Measurements from ENCODE around the gene LYPD1.
"Not testable (repeated sequence)": the region's sequence is repeated elsewhere in the genome, so short reads cannot be mapped to it uniquely, and the experiment has no call there.

LYPD1 gene, protein sequence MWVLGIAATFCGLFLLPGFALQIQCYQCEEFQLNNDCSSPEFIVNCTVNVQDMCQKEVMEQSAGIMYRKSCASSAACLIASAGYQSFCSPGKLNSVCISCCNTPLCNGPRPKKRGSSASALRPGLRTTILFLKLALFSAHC

DNA sequence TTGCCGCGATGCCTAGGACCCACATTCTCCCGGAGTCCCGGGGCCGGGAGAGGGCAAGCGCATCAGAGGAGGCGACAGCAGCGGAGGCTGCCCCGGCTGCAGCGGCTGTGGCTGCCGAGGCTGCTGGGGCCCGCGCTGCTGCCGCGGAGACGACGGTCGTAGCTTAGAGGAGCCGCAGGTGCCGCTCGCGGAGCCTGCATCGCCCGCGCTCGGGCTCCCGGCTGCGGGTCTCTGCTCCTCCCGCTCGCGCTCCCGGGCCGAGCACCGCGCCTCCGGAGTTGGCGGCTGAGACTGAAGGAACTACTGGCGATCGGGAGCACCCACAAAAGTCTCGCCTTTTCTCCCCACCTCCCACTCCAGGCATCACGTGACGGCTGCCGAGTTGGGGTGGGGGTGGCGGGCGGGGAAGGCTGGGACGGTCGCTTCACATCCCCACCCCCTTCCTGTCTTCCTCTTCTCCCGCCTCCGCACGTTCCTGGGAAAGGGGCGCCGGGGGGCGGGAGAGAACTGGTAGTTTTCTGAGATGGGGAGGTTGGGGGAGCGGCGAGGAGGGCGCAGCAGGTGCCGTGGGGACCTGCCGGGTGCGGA, at the start of gene LYPD1:
Gene LYPD1 (minus strand): TSS at position 298 of the 588 bp plus-strand sequence. CDS start 273 bp downstream, at position 25.
- no peak for DNase-seq (ENCODE audit: low spot score)

DNA sequence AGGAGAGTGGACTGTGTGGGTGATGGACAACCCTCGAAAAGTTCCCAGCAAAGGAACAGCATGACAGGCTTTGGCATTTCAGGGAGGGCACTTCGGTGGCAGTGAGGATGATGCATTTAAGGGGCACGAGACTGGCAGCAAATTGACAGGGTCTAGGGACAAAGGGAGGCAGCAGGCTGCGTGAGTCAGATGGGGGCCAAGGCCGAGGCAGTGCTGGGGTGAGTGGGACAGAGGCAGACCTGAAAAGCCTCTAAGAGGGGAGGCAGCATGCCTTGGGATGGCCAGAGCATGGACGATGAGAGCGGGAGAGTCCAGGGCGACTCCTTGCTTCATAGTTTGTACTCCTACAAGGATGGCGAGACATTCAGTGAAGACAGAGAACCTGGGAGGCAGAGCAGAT, 49.5 kb upstream of the LYPD1 start:
- no peak for DNase-seq (ENCODE audit: low spot score)

DNA sequence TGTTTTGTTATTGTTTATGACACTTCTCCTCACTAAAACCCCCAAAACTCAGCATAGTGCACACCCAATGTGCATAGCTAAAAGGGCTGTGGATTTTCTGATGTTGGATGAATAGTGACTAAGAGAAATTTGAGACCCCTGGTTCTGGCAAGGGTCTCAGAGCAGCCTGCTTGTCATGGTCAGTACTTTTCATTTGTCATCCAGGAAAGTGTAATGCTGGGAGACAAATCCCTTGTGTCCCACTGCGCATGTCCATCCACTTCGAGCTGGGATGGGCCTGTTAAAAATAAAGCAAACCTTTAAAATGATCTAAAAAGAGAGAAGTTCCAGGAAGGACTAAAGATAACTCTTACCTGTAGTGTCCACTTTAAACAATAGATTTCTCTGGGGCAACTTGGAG, 46.9 kb upstream of the LYPD1 start:
- no peak for DNase-seq (ENCODE audit: low spot score)

DNA sequence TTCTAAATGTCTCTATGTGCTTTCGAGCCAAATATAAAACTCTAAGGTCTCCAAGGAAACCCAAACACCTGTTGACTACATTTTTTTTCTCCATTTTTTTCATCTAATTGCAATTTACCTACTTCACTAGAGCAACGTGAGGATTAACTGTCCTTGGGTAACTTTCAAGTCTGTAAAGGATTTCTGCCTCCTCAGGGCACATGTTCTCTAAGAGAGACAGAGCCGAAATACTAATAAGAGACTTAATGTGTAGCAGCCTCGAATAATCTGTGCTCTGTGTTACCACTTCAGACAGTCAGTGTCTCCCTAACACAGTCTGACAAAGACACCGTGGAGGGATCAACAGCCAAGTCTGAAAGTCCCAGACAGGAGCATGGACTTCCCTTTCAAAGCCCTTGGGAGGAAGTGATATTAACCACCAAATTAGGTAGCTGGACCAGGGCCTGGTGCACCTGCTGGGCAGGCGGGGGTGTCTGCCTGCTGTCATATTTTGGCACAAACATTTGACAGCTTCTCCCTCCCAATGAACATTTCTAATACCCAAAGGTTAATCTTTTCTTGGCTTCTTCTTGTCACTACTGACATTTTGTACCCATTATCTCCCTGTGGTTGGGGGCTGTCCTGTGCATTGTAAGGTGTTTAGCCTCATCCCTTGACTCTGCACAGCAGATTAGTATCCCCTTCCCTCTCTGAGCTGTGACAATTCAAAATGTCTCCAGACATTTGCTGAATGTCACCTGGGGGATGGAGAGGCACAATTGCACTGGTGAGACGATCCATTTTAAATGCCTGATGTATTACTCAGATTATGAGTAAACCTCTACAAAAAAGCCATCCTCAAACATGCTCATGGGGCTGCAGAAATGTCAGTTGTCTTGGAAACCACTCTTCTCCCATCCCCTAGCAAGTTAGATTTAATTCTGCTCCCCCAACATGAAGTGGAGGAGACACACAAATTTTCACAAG, 45.7 kb upstream of the LYPD1 start:
- DNase-seq (ENCODE audit: low spot score) = peak; percentile 12

DNA sequence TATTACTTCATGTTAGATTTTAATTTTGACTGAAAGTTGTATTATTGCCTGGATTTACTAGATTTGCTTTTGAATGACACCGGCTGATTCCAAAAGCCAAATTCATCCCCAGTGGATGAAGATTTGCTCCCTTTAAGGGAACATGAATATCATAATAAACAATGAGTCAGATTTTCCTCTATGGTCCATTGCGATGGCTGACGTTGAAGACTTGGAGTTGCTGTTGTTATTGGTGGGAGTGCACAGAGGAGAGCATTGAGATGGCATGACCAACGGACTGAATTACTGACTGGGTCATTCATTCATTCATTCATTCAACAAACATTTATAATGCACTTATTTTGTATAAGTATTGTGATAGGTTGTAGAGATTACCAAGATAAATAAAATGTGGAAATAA, 33.4 kb upstream of the LYPD1 start:
- DNase-seq (ENCODE audit: low spot score) = peak; percentile 25

DNA sequence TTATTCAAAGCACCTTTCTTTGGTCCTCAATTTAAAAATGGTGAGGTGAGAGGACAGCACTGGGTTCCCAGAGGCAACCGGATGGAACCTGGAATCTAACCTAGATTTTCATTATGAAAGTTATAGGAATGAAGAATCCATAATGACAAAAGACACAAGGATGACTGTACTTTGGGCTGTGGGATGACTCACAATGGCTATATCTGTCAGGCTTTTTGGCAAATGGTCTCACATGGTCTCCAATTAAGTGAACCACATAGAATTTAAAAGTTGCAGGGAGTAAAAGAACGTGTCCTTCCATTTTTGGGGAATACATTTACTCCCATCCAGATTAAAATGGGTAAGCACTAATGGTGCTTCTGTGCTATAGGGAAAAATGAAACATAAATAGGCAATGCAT, 31.8 kb upstream of the LYPD1 start:
- no peak for DNase-seq (ENCODE audit: low spot score)

DNA sequence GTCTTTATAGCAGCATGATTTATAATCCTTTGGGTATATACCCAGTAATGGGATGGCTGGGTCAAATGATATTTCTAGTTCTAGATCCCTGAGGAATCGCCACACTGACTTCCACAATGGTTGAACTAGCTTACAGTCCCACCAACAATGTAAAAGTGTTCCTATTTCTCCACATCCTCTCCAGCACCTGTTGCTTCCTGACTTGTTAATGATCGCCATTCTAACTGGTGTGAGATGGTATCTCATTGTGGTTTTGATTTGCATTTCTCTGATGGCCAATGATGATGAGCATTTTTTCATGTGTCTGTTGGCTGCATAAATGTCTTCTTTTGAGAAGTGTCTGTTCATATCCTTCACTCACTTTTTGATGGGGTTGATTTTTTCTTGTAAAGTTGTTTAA, 29.8 kb upstream of the LYPD1 start:
- DNase-seq (ENCODE audit: low spot score) = not testable (repeated sequence)

DNA sequence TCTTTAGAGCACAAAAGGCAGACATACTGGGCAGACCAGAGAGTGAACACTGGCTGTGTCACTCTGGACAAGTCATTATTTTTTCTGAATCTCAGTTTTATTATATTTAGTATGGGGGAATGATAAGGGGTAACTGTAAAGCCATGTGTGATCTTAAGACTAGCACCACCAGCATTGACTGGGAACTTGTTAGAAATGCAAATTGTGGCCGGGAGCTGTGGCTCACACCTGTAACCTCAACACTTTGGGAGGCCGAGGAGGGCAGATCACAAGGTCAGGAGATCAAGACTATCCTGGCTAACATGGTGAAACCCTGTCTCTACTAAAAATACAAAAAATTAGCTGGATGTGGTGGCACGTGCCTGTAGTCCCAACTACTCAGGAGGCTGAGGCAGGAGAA, 28.3 kb upstream of the LYPD1 start:
- not testable (repeated sequence) for DNase-seq (ENCODE audit: low spot score)

DNA sequence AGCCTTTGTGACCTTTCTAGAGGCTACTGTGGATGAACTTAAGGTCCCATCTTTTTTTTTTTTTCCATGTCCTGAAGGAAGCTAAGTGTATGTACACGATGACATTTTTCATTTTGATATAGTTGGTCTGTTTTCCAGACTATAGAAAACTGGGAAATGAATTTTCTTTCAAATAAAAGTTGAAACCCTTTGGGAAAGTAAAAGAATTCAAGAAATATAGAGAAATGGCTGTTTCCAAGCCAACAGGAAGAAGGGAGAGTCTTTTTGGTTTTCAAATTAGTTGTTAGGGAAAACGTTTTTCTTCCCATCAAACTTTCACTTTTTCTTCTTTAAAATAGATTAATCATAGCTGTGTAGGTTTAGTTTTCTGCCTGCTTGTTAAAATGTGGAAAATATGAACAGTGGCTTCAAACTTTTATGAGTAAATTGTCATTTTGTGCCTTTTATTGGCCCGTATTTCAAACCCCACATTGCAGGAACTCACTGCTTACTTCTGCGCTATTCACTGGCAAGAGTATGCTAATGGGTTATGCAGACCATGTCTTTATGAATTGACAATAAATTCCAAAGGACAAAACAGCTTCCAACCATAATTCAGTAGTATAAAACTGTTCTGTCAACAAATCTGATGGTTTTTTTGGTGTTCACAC, 27.7 kb upstream of the LYPD1 start:
- no peak for DNase-seq (ENCODE audit: low spot score)

DNA sequence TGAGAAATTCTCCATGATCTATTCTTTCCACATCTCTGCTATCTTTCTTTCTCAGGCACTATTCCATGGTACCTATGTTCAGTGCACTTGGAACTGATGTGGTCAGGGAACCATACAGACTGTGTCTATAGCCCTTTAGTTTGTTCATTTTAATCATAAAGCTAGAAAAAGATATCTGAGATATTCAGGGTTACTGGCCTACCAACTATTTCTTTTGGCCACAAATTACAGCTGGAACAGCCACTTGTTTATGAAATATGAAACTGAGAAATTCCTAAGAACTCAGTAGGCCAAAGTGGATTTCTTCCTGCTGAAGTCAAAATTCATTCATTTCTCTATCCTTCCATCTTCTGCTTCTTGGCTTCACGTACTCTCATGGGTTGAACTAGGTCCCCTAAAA, 22.8 kb upstream of the LYPD1 start:
- DNase-seq (ENCODE audit: low spot score) = no peak

DNA sequence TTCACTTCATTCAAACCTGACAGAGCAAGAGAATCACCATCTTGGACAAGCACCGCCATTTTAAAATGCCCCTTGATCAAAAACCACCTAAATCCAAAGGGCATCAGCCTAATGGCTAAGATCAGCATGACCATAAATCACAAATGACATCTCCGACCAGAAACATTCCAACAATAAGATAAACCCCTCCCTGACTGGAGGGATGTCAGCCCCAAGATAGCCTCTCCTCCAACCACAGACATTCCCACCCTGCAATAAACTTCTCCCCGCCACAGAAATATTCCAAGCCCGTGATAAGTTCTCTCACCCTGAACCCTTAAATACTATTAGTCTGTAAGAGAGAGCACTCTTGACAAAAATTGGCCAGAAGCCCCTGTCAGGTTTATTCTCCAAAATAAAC, 21.6 kb upstream of the LYPD1 start:
- no peak for DNase-seq (ENCODE audit: low spot score)

DNA sequence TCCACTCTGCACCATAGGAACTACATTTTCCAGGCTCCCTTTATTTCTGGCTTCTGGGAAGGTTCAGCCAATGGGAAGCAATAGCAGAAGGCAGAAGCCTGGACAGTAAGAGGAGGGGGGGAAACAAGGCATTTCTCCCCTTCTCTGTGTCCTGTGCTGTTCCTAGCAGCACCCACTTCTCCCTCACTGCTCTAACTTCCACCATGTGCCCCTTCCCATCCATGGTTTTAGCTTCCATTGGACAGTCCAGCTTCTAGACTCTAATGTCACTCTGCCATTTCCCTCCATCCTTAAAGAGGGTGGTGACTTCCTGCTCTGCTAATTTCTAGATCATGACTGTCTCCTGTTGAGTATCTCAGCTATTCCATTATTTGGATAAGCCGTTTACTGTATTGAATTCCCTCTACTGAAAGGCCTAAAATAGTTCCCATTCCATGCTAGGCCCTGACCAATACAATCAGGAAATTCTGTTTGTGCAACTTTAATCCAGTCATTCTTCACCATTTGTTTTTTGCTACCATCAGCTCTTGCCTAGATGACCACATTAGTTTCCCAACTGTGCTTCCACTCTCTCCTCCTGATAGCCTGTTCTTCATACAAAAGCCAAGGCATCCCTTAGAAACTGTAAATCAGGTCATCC, 20.8 kb upstream of the LYPD1 start:
- peak; percentile 14 for DNase-seq (ENCODE audit: low spot score)

DNA sequence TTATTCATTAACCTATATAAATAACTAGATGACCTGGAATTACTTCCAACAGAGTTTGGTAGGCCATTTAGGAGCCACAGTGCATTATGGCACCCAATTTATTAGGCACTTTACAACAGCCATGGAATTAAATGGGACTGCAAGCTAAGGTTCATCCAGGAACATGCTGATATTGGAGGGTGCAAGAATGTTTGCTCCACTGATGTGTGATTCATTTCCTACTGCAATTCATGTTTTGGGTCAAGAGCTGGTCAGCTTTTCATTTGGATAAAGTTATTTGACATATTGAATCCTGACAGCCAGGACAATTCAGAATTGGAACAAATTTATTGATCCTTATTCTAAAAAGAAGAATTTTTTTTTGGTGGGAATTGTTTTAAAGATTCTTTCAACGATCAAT, 11.8 kb upstream of the LYPD1 start:
- no peak for DNase-seq (ENCODE audit: low spot score)

DNA sequence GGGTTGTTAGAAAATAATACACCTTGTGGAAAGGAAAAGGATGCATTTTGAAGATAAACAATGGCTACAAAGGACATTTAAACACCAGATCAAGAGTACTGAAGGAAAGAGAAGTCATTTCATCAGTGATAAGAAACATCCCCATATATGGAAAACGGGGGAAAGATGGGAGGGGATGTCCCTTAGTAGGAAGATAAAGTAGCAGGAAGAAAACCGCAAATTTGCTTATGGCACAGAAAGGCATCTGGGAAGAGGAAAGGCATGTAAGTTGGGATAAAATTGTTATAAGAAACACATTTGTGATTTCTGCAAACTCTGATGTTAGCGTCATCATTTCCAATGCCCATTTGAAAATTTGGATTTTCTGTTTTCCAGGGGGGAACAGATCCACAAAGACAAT, 10.5 kb upstream of the LYPD1 start:
- DNase-seq (ENCODE audit: low spot score) = no peak

DNA sequence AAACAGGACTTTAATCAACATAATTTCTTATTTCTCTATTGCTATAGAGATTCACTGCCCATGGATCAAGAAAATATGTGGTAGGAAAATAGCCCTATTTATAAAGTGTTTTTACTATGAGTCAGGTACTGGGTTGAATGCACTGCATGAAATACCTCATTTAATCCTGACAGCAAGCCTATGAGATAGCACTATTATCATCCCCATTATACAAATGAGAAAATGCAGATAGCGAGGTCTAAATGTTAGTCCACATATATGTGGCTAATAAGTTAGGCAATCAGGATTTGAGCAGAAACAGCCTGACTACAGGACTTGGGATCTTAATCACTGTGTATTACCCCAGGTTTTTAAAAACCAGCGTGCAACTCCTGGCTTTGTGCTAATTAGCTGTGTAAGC, 8.5 kb upstream of the LYPD1 start:
- DNase-seq (ENCODE audit: low spot score) = no peak

DNA sequence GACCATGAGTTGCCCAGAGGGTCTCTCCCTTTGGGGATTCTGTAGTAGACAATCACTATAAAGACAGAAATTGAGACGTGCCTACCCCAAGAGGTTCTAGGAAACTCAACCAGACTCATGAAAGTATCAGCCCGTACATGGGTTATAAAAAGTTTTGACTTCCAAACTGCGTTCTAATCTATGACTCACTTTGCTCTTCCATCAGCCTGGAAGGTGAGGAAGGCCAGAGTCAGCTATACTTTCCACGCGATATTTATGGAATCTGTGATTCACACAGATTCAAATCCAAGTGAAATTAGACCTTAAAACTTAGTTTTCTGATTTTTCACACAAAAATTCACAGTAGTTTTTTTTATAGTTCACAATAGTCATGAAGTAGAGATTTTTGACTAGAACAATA, 7.7 kb upstream of the LYPD1 start:
- no peak for DNase-seq (ENCODE audit: low spot score)

DNA sequence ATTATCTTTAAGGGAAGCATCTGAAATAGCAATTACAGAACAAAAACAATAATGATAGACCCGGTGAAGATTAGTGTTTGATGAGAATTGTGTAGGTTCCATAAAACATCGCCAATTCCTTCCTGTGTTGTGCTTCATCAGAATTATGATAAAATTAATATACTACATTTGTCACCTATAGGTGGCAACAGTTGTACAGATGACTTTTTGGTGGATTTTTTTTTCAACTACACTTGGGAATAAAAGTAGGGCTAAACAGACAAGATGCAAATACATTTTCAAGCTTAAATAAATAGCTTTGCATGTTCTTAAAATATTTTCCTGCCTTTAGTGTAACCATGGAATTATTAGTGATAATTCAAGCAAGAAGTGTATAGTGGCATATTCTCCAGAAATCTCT, 7.0 kb upstream of the LYPD1 start:
- DNase-seq (ENCODE audit: low spot score) = no peak

DNA sequence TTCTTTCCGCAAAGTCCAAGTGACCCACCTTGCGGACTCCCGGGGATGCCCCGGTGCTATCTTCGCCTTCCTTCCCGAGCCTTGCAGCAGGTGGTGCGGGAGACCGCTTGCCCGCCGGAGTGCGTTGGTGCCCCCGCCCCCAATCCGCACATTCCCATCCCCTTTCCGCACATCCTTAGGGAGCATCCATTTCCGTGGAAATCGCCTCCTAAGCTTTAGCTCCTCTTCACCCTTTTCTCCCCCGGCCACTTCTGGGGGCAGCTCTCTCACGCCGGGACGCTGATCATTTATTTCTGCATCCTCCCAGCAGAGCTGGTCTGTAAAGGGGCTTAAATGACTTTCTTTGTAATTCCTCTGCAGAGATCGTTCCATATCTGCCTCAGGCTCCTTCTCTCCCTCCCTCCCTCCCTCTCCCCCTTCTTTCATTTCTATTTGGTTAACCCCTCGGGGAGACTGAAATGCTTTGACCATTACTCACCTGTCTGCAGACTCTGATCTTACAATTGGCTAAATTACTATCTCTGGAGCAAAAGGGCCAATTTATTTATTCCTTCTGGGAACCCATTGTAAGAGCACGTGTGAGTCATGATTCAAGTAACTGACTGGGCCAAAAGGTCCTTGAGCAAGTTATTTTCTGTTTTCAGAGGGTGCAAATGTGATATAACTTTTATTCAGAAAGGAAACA, 1.3 kb upstream of the LYPD1 start:
- peak; percentile 34 for DNase-seq (ENCODE audit: low spot score)

DNA sequence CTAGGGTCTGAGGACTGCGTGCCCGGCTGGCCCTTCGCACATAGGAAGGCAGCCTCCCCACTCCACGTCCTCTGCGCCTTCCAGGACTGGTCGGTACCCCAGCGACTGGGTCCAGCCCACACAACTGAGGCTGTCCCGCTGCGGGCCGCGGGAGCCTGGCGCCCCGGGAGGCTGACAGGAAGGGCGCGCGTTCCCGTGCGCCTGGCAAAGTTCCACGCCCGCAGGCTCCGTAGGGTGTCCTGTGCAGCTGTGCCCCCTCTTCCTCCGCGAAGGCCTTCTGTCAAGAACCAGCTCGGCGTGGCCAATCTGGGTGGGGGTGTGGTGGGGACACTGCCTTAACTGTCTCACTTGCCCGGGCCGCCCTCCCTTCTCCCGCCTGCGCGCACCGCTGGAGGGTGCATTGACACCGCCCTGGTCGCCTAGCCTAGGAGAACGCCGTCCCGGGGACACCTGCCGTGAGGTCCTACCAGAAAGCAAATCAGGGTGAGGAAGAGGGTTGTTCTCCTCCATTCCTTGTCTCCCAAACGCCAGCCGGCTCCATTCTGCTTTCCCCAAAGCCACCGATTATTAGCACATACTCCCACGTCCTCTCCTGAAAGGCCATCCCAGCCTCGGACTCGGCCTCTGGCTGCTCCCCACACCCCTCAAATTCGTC, 618 bp upstream of the LYPD1 start:
- DNase-seq (ENCODE audit: low spot score) = no peak

DNA sequence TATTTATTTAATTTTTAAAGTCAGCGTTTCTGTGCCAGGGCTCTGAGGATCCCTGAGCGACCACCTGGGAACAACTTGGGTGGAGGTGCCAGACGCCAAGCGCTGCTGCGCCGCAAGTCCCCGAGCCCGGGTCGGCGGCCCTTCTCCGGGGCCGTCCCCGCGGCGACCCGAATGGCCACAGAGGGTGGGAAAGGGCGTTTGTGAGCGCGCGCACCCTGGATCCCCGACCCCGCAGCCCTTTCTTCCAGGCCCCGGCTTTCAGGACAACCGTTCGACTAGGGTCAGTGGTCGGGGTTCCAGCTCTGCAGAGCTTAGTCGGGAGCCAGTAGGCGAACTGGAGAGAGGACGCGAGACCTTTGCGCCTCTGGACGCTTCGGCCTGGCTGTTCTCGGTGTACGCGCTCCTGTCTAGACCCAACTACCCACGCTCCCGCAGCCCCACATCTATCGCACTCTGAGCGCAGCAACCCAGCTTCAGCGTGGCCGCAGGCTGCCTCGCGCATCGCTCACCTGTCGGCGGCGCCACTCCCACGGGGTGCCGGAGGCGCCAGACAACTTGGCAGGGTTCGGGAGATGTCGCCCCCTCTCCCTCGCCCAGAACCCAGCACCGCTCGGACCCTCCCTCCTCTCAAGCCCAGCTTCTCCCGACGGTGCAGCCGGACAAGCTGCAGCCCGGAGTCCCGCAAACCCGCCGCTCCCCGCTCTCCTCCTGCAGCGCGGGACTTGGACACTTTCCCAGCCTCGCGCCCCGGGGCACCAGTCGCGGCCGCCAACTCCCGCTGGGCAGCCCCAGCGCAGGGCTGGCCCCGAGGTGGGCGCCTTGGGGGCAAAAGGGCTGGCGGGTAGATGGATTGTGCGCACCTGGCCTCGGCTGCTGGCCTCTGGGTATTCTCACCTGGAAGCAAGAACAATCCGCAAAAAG, 758 bp downstream of the LYPD1 start:
- DNase-seq (ENCODE audit: low spot score) = no peak
